ENCODE data around the gene ZEB2. TPM values are rescaled to one million over a fixed set of nuclear protein-coding genes. Genes with fewer than 3 reads are reported as not detected.

Gene ZEB2
- total RNA-seq, 6 donors from 2014 or later: 104 to 237 (median 148) TPM

DNA sequence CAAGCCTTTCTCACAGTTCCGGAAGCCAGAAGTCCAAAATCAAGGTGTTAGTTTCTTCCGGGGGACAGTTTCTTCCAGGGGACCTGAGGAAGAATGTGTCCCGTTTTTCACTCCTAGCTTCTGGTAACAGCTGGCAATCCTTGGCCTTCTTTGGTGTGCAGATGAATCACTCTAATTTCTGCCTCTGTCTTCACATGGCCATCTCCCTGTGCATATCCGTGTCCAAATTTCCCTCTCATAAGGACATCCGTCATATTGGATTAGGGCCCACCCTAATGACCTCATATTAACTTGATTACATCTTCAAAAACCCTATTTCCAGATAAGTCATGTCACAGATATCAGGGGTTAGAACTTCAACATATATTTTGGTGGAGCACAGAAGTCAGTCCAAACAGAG is 141.4 kb downstream of the ZEB2 start:
- 80 to 88% methylated on average over 5 of the region's 5 CpGs for WGBS, 2 donors
- peaks cover 0 to 33% (median 17%) of the 10 kb centered on the region in 4 donors for H3K4me1 ChIP-seq
- DNase-seq (no peak), ATAC-seq (ENCODE audit: low FRiP score in 2 of 2) (peak in 1 of 2 donors; percentile 52)
- H3K27me3 ChIP-seq: no peaks in the 10 kb centered on the region
- no peaks in the 10 kb centered on the region for H3K9me3 ChIP-seq
- TF ChIP-seq, protein P1, sequence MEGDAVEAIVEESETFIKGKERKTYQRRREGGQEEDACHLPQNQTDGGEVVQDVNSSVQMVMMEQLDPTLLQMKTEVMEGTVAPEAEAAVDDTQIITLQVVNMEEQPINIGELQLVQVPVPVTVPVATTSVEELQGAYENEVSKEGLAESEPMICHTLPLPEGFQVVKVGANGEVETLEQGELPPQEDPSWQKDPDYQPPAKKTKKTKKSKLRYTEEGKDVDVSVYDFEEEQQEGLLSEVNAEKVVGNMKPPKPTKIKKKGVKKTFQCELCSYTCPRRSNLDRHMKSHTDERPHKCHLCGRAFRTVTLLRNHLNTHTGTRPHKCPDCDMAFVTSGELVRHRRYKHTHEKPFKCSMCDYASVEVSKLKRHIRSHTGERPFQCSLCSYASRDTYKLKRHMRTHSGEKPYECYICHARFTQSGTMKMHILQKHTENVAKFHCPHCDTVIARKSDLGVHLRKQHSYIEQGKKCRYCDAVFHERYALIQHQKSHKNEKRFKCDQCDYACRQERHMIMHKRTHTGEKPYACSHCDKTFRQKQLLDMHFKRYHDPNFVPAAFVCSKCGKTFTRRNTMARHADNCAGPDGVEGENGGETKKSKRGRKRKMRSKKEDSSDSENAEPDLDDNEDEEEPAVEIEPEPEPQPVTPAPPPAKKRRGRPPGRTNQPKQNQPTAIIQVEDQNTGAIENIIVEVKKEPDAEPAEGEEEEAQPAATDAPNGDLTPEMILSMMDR (IDR thresholded peaks at IDR 0.05): no peak
- TF ChIP-seq POLR2A (IDR thresholded peaks at IDR 0.05) (no peak), POLR2AphosphoS5 (IDR thresholded peaks at IDR 0.05) (no peak), EP300 (IDR thresholded peaks at IDR 0.05) (no peak)
- no peaks in the 10 kb centered on the region for H3K36me3 ChIP-seq
- H3K27ac ChIP-seq: peak overlapping the region in 2 of 4 donors; percentile 48 to 50
- no peak overlapping the region for H3K4me3 ChIP-seq

DNA sequence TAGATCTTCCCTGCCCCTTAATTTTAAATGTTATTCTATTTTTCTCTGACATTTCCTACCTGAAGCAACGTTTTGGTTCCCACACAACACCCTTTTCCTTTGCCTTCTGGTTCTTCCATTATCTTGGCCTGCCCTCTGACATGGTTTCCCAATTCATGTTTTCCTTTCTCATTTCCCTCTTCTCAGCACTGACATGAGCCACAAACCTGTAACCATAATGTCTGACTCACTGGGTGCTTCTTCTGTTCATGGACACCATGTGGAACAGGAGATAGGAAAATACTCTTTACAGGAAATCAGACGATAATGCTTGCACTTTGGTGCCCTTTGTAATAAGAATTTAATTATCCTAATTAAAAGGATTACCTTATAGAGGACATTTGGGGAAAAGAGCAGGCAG is 142.0 kb downstream of the ZEB2 start:
- ATAC-seq (ENCODE audit: low FRiP score in 2 of 2) (peak in 1 of 2 donors; percentile 43), DNase-seq (no peak)
- Histone ChIP-seq H3K4me1 (peaks cover 6 to 38% (median 21%) of the 10 kb centered on the region in 4 donors), H3K9me3 (no peaks in the 10 kb centered on the region), H3K27me3 (no peaks in the 10 kb centered on the region), H3K4me3 (no peak overlapping the region), H3K36me3 (no peaks in the 10 kb centered on the region), H3K27ac (peak overlapping the region in 2 of 4 donors; percentile 48 to 50)
- 65 to 68% methylated on average over 2 of the region's 2 CpGs for WGBS, 2 donors
- TF ChIP-seq POLR2A (IDR thresholded peaks at IDR 0.05) (no peak), POLR2AphosphoS5 (IDR thresholded peaks at IDR 0.05) (no peak), EP300 (IDR thresholded peaks at IDR 0.05) (no peak)
- TF ChIP-seq, protein P1 (IDR thresholded peaks at IDR 0.05): no peak

DNA sequence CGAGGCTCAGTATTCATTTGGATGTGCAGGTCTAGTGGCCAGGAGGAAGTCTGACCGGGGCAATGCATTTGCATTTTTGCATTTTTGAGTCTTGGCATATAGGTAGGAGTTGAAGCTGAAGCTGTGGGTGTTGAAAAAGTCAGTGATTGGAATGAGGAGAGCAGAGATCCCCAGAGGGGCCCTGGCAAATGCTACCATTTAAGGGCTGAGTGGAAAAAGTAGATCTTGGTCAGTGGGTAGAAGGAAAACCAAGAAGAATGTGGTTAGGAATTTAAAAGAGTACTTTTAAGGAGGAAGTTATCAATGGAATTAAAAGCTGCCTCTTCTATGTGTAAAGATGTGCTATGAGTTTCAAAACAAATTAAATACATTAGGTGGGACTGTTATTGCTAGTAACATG is 143.0 kb downstream of the ZEB2 start:
- Histone ChIP-seq H3K27ac (no peak overlapping the region), H3K9me3 (no peaks in the 10 kb centered on the region), H3K36me3 (no peaks in the 10 kb centered on the region), H3K4me1 (peaks cover 16 to 38% (median 27%) of the 10 kb centered on the region in 4 donors), H3K4me3 (no peak overlapping the region), H3K27me3 (no peaks in the 10 kb centered on the region)
- no peak for TF ChIP-seq EP300 (IDR thresholded peaks at IDR 0.05)
- TF ChIP-seq, protein P1 (IDR thresholded peaks at IDR 0.05): no peak
- 86 to 94% methylated on average over 2 of the region's 2 CpGs for WGBS, 2 donors
- DNase-seq (no peak), ATAC-seq (ENCODE audit: low FRiP score in 2 of 2) (no peak)

DNA sequence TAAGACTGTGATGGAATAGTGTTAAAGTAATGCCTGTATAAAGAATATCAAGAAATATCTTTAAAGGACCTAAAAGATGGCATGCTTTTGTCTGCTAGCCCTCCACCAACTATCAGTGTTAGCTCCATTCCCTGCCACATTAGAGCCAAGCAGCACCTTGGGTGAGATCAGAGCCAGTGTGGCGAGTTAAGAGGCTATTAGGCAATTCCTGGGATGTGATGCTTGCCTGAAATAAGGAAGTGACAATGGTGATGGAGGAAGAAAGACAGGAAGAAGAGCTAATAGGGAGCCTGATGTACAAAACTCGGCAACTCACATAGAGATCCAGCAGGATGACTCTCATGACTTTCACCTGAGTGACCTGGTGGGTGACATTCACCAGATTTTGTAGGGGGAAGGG is 143.5 kb downstream of the ZEB2 start:
- ATAC-seq (ENCODE audit: low FRiP score in 2 of 2) (no peak), DNase-seq (no peak)
- peaks cover 20 to 36% (median 31%) of the 10 kb centered on the region in 4 donors for H3K4me1 ChIP-seq
- 71 to 78% methylated on average over 2 of the region's 2 CpGs for WGBS, 2 donors
- no peak overlapping the region for H3K4me3 ChIP-seq
- no peaks in the 10 kb centered on the region for H3K36me3 ChIP-seq
- H3K27ac ChIP-seq: no peak overlapping the region
- H3K27me3 ChIP-seq: no peaks in the 10 kb centered on the region
- TF ChIP-seq POLR2A (IDR thresholded peaks at IDR 0.05) (no peak), POLR2AphosphoS5 (IDR thresholded peaks at IDR 0.05) (no peak), EP300 (IDR thresholded peaks at IDR 0.05) (no peak)
- TF ChIP-seq, protein P1 (IDR thresholded peaks at IDR 0.05): no peak
- no peaks in the 10 kb centered on the region for H3K9me3 ChIP-seq

DNA sequence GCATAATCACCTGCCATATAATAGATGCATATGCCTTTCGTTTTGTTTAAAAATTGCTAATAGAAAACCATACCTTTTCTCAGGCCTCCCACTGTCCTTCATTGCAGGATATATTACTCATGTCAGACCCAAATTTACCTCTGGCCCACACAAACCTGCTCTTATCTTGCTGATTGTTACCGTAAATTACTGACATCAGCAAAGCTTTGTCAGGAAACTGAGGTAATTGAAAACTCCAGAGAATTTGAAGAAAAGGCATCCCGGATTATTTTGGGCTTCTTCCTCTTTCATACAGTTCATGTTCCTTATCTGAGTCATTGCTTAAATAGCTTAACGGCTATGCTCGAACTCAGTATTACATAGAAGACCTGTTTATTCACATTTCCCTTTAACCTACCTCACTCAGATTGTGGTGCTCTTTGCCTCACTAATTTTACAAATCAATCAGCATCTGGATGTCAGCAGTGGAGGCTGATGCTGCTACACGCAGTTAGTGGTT is 145.7 kb downstream of the ZEB2 start:
- no peak for TF ChIP-seq POLR2A (IDR thresholded peaks at IDR 0.05)
- TF ChIP-seq, protein P1 (IDR thresholded peaks at IDR 0.05): no peak
- no peak for TF ChIP-seq POLR2AphosphoS5 (IDR thresholded peaks at IDR 0.05)
- no peak for TF ChIP-seq EP300 (IDR thresholded peaks at IDR 0.05)
- ATAC-seq (ENCODE audit: low FRiP score in 2 of 2): no peak
- H3K4me3 ChIP-seq: no peak overlapping the region
- peaks cover 26 to 33% (median 31%) of the 10 kb centered on the region in 4 donors for H3K4me1 ChIP-seq
- DNase-seq: no peak
- H3K36me3 ChIP-seq: no peaks in the 10 kb centered on the region
- no peaks in the 10 kb centered on the region for H3K9me3 ChIP-seq
- H3K27ac ChIP-seq: no peak overlapping the region
- 54 to 67% methylated on average over 6 of the region's 6 CpGs for WGBS, 2 donors
- no peaks in the 10 kb centered on the region for H3K27me3 ChIP-seq
